Esophagus mucosa (tissue), 1 donor: Measurements from ENCODE around the gene PHF19. TPM values are rescaled to one million over a fixed set of nuclear protein-coding genes. Genes with fewer than 3 reads are reported as not detected.

ENCODE experiments used
- total RNA-seq: library from RNA; stranded (reverse); gene quantifications from one replicate; pipeline ENCODE4 v1.2.4, GENCODE V29; 2023
- donor health status: DM: yes; HTN: yes; CAD: no.

Gene PHF19
- total RNA-seq, 1 donor from 2014 or later = 25.3 TPM

Other genes starting within 250 kb of the PHF19 start
- gene MEGF9, start 162.7 kb downstream of the PHF19 start, total RNA-seq = 9.8 TPM
- gene FBXW2, start 83.8 kb downstream of the PHF19 start, total RNA-seq = 34.7 TPM
- 45.2 TPM for gene PSMD5, start 34.3 kb downstream of the PHF19 start, total RNA-seq
- gene TRAF1, start 49.6 kb upstream of the PHF19 start, total RNA-seq = 1.2 TPM
- gene C5, start 173.1 kb upstream of the PHF19 start, total RNA-seq = 3.1 TPM
- gene CNTRL, start 197.8 kb upstream of the PHF19 start, total RNA-seq = 7.2 TPM